Measurements from ENCODE around the gene IFNAR1. TPM values are rescaled to one million over a fixed set of nuclear protein-coding genes. Genes with fewer than 3 reads are reported as not detected.

Gene IFNAR1
- total RNA-seq = 10 to 100 TPM; 53.2 to 86.1 (median 75.6) TPM
- polyA plus RNA-seq = 10 to 100 TPM in 2 of 3 donors, 1 to 10 TPM in 1; 9.2 to 12.8 (median 10.1) TPM
- long read RNA-seq, donor 1, full-length matches to known transcripts = 5 of 11 reads
- long read RNA-seq, donor 1, partial matches to known transcripts = 6 of 11 reads
- long read RNA-seq, donor 1, other reads (novel, unspliced or antisense) = 0 of 11 reads
- long read RNA-seq, donor 2, full-length matches to known transcripts = 9 of 14 reads
- long read RNA-seq, donor 2, partial matches to known transcripts = 5 of 14 reads
- long read RNA-seq, donor 2, other reads (novel, unspliced or antisense) = 0 of 14 reads

DNA sequence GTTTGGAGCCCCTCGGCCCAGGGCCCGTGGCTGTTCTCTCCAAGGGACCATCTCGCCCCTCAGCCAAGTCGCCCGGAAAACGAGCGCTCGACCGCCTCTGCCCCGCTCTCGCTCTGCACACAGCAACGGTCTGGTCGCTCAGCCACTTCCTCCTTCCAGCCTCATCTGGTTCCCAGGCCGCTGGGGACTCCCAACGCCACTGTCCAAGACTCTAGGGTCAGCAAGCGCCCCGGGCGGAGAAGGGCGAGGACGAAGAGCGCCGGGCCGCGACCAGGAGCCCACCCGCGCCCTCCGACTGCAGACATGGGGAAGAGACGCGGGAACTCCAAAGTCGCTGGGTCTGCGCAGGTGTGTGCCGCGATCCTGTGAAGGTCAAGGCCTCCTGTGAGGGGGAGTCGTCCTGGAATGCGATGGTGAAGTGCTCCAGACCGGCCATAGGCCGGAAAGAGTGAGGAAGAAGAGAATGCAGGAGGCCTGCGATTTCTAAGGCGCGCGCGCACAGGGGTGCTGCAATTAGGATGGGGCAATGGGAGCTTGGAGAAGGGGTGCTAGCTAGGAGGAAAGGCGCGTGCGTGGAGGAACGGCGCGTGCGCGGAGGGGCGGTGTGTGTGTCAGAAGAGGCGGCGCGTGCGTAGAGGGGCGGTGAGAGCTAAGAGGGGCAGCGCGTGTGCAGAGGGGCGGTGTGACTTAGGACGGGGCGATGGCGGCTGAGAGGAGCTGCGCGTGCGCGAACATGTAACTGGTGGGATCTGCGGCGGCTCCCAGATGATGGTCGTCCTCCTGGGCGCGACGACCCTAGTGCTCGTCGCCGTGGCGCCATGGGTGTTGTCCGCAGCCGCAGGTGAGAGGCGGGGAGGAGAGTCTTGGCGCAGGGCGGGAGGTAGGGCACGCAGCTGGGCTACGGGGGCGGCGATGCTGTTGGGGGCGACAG, at the start of gene IFNAR1:
TSS of gene IFNAR1 (plus strand) at position 680 of the 931 bp plus-strand sequence. CDS start at position 766, 86 bp downstream.
- Histone ChIP-seq H3K36me3 (no peaks in the 10 kb centered on the region), H3K9me3 (no peaks in the 10 kb centered on the region), H3K4me1 (peaks cover 27 to 52% (median 43%) of the 10 kb centered on the region in 6 donors), H3K27ac (peak within 1 kb of the TSS; percentile 94 to 100 (median 99)), H3K4me3 (peak within 1 kb of the TSS; percentile 79 to 98 (median 92)), H3K27me3 (replicated peaks in 1 of 7) (no peaks in the 10 kb centered on the region)
- intact Hi-C loops (cut with DNase I; ENCODE audit: low total_unique reads) = no loop called here
- TF ChIP-seq POLR2A (IDR thresholded peaks at IDR 0.05) (peak; percentile 17 to 81 (median 67)), POLR2AphosphoS5 (IDR thresholded peaks at IDR 0.05) (peak; percentile 96 to 98 (median 97))
- TF ChIP-seq, protein P1, sequence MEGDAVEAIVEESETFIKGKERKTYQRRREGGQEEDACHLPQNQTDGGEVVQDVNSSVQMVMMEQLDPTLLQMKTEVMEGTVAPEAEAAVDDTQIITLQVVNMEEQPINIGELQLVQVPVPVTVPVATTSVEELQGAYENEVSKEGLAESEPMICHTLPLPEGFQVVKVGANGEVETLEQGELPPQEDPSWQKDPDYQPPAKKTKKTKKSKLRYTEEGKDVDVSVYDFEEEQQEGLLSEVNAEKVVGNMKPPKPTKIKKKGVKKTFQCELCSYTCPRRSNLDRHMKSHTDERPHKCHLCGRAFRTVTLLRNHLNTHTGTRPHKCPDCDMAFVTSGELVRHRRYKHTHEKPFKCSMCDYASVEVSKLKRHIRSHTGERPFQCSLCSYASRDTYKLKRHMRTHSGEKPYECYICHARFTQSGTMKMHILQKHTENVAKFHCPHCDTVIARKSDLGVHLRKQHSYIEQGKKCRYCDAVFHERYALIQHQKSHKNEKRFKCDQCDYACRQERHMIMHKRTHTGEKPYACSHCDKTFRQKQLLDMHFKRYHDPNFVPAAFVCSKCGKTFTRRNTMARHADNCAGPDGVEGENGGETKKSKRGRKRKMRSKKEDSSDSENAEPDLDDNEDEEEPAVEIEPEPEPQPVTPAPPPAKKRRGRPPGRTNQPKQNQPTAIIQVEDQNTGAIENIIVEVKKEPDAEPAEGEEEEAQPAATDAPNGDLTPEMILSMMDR (IDR thresholded peaks at IDR 0.05 in 8 of 11, conservative IDR thresholded peaks at IDR 0.05 in 3 of 11) = peak in 1 of 11 experiments; percentile 19
- DNase-seq = peak; percentile 100
- 0 to 1% (median 0%) methylated on average over 65 to 86 of the region's 86 CpGs for WGBS, 5 donors

DNA sequence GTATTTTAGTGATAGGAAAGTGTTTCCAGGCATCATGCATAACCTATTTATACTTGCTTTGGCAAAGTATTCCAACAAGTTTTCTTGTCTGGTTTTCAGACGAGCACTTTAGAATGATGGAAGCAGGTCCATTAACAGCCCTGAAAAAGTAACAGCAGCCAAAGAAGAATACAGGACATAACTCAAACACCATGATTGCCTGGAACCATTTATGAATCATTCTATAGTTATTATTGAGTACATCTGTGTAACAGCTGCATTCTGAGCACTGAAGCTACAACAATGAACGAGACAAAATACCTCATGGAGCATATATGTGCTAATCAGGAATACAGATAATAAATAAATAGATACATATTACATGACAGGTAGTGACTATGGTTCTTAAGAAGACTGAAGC, 46.0 kb upstream of the IFNAR1 start:
- intact Hi-C loops (cut with DNase I; ENCODE audit: low total_unique reads) = no loop called here
- no peaks in the 10 kb centered on the region for H3K4me1 ChIP-seq
- no peak overlapping the region for H3K4me3 ChIP-seq
- peaks cover 0 to 7% (median 2%) of the 10 kb centered on the region in 8 donors for H3K9me3 ChIP-seq
- no peak overlapping the region for H3K27ac ChIP-seq
- TF ChIP-seq, protein P1 (IDR thresholded peaks at IDR 0.05 in 8 of 11, conservative IDR thresholded peaks at IDR 0.05 in 3 of 11) = no peak
- H3K27me3 ChIP-seq (replicated peaks in 1 of 7) = no peaks in the 10 kb centered on the region
- WGBS, 5 donors = 91 to 96% (median 96%) methylated on average over 2 of the region's 2 CpGs
- peaks cover 2 to 100% (median 72%) of the 10 kb centered on the region in 6 donors for H3K36me3 ChIP-seq
- DNase-seq = no peak

GRCh38 chr21:33279330-33279820, 45.4 kb upstream of the IFNAR1 start:
- H3K9me3 ChIP-seq = peaks cover 0 to 7% (median 2%) of the 10 kb centered on the region in 8 donors
- H3K4me1 ChIP-seq = no peaks in the 10 kb centered on the region
- H3K36me3 ChIP-seq = peaks cover 2 to 100% (median 79%) of the 10 kb centered on the region in 6 donors
- no peaks in the 10 kb centered on the region for H3K27me3 ChIP-seq (replicated peaks in 1 of 7)
- intact Hi-C loops (cut with DNase I; ENCODE audit: low total_unique reads) = no loop called here
- TF ChIP-seq, protein P1 (IDR thresholded peaks at IDR 0.05 in 8 of 11, conservative IDR thresholded peaks at IDR 0.05 in 3 of 11) = no peak
- no peak for TF ChIP-seq POLR2A (IDR thresholded peaks at IDR 0.05)
- TF ChIP-seq POLR2AphosphoS5 (IDR thresholded peaks at IDR 0.05) = no peak
- no peak for DNase-seq
- WGBS, 5 donors = 79 to 99% (median 97%) methylated on average over 3 of the region's 3 CpGs
- H3K27ac ChIP-seq = no peak overlapping the region
- H3K4me3 ChIP-seq = no peak overlapping the region

Data from spleen (tissue), 13 donors.